ENCODE measurements around the gene TMEM178B.

DNA sequence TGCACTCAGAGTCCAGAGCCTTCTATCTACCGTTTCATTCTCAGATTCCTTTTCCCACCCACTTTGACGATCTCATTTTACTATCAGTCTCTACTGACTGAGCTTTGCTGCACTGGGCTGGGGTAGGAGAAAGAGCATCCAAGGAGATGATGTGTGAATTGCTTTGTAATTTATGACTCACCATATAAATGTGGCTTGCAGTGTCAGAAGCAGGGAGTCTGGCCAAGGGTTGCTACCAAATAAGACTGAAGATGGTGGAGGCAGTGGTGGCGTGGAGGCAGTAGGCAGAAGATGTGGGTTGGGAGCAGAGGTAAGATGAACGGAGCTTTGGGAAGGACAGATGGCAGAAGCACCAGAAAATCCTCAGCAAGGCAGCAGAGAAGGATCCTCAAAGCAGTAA, 404.0 kb downstream of the TMEM178B start:
- no peak for TF ChIP-seq CTCF (IDR thresholded peaks at IDR 0.05)
- no peak for TF ChIP-seq ZBTB33 (IDR thresholded peaks at IDR 0.05; ENCODE audit: borderline replicate concordance, low read depth)
- TF ChIP-seq RCOR1 (IDR thresholded peaks at IDR 0.05; ENCODE audit: low read length) = no peak
- no peak for TF ChIP-seq POLR2AphosphoS5 (IDR thresholded peaks at IDR 0.05; ENCODE audit: low read depth, low read length)
- TF ChIP-seq TAF1 (IDR thresholded peaks at IDR 0.05; ENCODE audit: borderline replicate concordance, low read depth, low read length) = no peak
- no peak for TF ChIP-seq YY1 (IDR thresholded peaks at IDR 0.05; ENCODE audit: low read depth)

Measured in SK-N-SH (cell line).